Activated CD4-positive, alpha-beta T cell treated with anti-CD3 and anti-CD28 coated beads for 24 hours (primary cell): ENCODE data around the gene CCDC61.
A peak's percentile ranks its signal among the peaks of the same experiment; 100 is the strongest.

Experiments
- DNase-seq, 2 donors: peaks; one replicate each; pipeline ENCODE4 v3.0.0-alpha.2; 2020; ENCODE audit warnings: low read depth in 2 of 2

The CCDC61 gene, protein sequence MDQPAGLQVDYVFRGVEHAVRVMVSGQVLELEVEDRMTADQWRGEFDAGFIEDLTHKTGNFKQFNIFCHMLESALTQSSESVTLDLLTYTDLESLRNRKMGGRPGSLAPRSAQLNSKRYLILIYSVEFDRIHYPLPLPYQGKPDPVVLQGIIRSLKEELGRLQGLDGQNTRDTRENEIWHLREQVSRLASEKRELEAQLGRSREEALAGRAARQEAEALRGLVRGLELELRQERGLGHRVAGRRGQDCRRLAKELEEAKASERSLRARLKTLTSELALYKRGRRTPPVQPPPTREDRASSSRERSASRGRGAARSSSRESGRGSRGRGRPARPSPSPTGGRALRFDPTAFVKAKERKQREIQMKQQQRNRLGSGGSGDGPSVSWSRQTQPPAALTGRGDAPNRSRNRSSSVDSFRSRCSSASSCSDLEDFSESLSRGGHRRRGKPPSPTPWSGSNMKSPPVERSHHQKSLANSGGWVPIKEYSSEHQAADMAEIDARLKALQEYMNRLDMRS

DNA sequence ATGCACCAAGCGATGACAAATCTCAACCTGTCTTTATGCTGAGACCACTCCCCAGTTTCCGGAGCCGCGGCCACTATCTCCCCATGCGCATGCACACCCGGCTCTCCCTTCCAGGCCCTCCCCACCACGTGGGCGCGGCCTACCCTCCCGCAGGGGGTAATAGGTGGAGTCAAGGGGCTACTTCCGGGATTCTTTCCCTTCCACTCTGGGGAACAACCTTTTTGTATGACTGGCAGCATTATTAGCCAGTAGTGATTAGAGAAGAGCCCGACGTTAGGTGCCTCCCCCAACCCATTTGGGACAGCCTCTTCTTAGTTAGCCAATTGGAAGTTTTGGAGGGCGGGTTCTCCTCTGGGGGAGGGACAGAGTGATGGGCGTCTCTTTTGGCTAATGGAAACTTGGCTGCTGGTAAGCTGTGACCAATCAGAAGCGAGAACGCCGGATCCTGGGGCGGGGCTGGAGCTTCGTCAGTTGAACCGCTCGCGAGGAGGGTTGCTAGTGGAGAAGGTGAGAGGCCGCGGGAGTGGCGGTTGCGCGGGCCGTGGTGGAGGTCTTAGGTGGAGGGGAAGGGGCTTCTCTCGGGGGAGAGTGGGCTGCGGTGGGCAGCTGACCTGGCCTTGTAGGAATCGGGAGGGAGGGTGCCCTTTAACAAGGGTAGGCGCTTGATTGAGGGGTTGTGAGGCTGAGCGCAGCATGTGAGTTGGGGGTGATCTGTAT is at the start of gene CCDC61:
TSS of gene CCDC61 (plus strand) at position 470 of the 717 bp plus-strand sequence. CDS start 7,552 bp downstream, outside the sequence.
- peak; percentile 92 to 93 for DNase-seq

DNA sequence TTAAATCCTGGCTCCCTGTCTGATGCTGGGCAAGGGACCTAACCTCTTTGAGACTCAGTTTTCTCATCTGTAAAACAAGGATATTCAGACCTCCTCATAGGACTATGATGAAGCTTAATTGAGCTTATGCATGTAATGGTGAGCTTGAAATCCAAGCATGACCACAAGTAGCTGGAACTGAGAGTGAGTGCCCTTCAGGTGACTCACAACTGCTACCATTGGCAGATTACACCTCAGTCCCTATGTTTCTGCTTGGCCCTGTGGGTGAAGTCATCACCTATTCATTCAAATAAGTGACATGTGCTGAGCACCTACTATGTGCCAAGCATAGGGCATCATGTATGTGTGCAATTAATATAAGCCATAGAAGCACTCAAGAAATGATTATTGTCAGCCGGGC is 47.3 kb upstream of the CCDC61 start:
- DNase-seq = no peak

DNA sequence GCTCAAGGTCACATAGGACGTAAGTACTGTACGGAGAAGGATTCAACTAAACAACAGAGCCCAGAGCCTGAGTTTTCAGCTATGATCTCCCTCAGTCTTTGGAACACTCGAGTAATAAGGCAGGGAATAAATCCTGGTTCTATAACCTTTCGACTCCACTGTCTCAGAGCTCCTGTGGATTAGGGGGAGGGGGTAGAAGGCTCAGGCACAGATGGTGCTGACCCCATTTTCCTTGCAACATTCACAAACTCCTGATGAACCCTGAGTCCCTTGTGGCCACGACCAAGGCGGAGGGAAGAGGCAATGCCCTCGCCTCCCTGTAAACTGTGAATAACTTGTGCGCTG is 43.0 kb upstream of the CCDC61 start:
- DNase-seq = no peak

DNA sequence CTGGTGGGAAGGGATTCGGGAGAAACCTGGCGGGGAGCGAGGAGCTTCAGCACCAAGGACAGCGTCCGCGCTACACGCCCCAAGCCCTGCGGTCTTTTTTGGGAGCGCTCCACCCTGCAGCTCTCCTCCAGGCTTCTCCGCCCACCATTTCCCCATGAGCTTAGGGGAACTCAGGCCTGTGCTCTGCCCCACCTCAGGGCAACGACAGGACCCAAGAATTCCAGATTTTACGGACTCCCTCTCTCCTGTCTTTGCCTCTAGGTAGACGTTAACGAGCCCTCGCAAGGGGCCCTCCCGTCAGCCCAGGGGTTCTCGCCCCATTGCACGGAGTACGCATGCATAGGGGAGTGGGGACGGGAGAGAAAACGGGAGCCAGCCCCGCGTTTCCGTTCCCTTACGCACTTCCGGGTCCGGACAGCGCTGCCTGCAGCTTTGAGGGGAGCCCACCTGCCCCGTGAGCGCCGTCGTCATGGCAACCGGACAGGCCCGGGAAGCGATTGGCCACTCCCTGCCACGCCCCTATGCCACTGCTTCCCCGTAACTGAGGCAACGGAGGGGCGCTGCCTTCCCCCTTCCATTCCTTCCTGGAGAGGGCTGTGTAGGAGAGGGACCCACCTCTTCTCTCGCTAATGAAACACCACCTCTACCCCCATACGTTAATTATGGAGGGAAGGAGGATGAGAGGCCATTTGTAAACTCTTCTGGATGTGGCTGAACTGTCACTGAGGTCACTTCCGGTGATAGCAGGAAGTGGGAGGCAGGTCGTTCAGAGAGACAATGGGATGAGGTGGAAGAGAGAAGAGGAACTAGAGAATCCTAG is 42.4 kb upstream of the CCDC61 start:
- DNase-seq = peak in 1 of 2 donors; percentile 22

DNA sequence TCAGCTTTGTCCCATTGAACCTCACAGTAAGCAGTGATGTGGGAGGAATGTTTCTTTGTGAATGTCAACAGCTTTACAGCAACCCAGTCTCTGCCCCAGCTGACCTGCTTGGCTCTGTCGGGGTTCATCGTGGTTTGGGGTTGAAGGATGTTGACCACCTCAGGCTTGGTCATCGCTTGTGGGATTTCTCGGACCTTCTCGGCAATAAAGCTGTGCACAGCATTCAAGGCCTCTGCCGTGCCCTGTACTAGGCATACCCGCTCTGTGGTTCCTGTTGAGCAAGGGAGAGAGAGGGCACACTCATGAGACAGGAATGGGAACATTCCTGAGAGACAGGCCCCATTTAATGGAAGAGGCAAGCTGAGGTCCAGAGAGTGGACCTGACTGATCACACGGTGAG is 41.6 kb upstream of the CCDC61 start:
- DNase-seq = no peak

DNA sequence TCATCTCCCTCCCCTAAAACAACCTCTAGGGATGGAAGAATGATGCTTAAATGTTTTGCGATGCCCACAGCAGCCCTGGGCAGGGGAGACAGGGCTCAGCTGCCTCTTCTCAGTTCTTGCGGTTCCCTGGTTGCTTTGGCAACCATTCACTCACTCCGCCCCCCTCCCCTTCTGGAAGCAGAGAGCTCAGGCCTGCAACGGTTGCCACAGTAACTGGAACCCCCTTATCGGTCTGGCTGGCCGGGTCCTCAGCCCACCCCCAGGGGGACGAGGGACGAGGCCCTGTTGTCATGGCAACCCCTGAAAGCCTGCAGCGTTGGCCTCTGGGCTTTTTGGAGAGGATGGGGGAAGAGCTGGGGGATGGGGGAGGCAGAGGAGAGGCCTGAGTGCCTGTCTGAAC is 41.1 kb upstream of the CCDC61 start:
- no peak for DNase-seq

DNA sequence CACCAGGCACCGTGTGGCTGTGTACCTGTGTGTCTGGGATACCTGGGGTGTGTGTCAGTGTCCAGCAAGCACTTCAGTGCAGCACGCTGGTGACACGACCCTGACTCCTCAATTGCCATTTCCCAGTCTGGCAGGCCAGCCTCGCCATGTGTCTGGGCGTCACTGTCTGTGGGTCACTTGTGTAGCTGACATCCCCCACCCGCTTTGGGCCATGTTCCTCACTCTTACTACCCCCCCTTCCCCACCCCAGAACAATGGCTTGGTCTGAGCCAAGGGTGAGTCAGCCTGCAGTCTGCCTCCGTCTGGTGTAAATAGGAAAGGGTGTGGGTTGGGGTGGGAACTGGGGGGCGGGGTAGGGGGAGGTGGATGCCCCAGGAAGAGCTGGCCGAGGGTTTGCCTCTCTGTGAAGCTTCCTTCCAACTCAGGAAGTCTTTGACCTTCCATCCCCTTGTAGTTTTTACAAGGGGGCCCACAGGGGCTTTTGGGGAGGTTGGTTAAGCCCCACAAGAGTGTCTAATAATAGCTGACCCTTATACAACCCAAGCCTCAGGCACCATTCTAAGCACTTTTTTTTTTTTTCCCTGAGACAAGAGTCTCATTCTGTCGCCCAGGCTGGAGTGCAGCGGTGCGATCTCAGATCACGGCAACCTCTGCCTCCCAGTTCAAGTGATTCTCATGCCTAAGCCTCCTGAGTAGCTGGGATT is 39.2 kb upstream of the CCDC61 start:
- no peak for DNase-seq

DNA sequence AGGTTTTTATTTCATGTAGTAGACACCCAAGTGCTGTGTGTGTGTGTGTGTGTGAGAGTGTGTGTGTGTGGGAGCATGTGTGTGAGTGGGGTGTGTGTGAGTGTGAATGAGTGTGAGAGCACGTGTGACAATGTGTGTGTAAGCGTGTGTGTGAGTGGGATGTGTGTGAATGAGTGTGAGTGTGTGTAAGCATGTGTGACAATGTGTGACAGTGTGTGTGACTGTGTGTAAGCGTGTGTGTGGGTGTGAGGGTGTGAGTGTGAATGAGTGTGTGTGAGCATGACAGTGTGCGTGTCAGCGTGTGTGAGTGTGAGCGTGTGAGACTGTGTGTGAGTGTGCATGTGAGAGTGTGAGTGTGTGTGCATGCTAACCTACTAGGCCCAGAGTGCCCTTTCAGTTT is 36.9 kb upstream of the CCDC61 start:
- no peak for DNase-seq

DNA sequence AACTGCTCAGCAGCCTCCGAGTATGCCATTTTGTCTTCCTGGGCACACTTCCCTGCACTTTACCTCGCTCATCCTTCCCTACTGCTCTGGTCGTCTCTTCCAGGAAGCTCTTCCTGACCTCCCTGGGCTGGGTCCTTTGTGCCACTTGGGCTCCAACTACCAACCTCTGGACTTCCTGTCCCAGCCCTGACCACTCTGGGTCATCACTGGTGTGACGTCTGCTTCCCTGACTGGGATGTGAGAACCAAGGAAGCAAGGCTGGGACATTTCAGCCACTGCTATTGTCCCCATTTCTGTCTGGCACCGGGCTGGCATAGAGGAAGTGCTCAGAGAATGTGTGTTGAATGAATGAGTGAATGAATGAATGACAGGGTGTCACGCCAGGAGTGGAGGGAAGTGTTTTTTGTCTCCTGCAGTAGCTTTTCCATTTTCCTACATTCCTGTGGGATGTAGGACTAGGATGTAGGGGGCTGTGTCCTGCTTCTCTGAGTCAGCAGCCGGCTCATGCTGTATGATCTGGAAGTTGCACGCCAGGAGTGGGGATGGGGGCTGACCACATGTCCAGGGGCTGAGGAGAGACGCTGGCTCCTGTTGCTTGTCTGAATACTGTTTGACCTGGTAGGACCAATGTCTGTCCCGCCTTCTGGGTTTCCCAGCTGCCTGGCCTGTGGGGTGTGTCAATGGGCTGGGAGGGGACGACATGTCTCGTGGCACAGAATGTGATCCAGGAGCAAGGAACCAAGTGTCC is 36.3 kb upstream of the CCDC61 start:
- no peak for DNase-seq

DNA sequence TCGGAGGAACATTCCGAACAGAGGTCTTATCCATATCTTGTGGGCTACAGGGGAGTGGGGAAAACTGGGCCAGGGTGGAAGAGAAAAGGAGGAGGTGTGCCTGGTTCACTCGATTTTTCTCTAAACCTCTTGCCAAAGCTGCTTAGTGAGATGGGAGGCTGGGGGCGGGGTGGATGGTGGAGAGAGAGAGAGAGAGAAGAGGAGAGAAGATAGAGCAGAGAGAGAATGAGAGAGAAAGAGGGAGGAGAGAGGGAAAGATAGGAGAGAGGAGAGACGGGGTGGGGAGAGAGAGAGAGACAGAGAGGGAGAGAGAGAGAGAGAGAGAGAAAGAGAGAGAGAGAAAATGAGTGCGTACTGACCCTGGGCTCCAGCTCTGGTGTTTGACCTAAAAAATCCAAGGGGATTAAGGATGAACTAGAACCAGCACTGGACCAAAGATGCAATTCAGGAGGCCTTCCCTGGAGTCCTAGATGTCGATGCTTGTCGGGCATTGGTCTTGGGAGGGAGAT is 35.7 kb upstream of the CCDC61 start:
- no peak for DNase-seq

DNA sequence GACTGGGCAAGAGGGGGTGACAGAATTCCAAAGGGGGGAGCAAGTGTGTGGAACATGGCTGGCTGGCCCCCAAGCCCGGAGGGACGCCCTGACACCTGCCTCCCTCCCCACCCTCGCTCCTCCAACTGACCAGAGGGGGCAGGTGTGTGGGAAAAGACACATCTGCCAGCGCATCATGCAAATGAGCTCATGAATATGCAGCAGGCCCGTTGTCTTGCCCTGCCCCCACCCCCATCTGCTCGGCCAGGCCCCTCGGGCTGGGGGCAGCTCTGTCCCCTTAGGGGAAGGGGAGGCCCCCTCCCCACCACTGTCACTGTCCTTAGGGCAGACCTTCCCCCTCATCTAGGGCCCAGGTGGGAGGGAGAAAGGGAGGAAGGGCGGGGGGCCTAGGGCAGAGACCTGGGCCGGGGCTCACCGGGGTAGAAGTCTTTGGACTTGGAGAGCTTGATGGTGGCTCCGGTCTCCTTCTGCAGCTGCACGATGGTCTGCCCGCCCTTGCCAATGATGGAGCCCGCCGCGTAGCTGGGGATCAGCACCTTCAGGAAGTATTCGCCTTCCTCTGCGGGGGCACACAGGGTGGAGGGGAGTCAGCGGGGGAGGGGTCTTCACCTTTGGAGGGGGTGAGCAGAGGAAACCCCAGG is 34.6 kb upstream of the CCDC61 start:
- no peak for DNase-seq

DNA sequence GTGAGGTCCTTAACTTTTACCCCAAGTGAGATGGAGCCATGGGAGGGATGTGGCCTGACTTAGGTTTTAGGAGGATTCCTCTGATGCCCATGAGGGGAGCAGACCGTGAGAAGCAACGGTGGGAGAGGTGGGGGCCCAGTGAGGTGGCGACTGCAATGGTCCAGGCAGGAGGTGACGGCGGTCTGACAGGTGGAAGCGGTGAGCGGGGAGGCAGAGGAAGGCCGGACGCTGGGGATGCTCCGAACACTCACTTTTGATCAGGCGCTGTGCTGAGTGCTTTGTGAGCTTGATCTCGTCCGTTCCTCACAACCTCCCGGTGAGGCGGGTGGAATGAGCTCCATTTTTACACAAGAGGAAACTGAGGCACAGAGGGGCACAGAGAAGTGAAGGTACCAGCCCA is 33.2 kb upstream of the CCDC61 start:
- no peak for DNase-seq

DNA sequence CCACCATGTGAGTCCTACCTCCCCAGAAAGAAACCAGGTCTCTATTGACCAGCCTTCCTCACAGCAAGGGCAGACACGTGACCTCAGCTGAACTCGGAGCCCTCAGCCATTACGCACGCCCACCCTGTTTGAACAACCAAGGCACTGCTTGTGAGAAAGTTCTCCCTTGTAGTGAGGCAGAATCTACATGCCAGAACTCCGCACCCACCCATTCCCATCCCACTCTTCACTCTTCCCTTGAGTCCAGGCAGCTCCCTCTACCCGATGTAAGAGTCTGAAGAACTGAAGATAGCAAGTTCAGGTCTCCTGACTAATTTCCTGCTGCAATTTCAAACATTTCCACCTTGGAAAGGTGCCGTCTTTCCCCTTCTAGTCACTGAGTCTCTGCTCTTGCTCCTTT is 28.0 kb upstream of the CCDC61 start:
- DNase-seq = no peak

DNA sequence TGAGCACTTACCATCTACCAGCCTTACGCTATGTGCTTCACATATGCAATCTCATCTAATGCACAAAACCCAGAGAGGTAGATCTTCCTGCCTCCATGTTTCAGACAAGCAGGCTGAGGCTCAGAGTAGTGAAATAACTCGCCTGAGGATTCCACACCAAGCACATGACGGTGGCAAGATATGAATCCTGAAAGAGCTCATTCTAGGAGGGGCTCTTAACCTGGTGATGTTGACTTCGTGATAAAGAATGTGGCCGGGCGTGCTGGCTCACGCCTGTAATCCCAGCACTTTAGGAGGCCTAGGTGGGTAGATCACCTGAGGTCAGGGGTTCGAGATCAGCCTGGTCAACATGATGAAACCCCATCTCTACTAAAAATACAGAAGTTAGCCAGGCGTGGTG is 26.6 kb upstream of the CCDC61 start:
- DNase-seq = no peak

DNA sequence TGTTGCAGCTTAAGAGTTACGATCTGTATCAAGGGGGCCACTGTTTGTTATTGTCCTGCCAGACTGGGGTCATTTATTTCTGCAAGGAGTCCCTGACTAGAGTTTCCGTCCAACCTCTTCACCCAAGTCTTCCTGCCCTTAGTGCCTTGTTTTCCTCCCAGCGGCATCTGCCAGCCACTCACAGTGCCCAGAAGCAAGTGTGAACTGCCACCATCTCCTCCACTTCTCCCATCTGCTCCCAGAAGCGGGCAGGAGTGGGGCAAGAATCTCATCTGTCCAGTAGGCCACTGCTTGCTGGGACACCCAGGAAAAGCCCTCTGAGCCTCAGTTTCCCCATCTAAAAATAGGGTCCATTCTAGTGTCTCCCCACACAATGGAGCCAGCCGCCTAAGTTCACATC is 25.6 kb upstream of the CCDC61 start:
- no peak for DNase-seq

DNA sequence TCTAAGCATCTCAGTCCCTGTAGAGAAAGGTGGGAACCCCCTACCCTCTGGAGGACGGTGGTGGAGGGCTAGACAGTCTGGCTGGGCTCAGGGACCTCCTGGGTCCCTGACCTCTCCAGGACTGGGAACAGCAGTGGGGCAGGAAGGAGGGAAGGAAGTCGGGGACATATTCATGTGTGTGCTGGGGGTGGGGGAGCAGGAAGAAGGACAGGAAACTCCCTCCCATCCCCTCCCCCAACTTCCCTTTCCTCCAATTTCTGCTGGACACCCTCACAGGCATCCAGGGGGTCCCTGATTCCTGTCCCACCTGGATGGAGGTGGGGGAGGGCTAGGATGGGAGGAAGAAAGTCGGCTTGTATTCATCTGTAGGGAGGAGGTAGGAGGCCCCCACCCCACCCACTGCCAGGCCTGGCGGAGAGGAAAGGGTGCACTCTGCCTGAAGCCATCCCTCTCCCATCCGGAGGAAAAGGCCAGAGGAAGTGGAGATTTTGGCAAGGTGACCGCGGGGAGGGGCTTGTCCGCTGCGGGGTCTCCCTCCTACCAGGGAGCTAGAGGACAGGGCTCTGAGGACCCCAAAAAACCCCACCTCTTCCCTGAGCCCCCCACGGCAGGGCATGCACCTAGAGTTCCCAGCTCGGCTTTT is 23.9 kb upstream of the CCDC61 start:
- DNase-seq = no peak

DNA sequence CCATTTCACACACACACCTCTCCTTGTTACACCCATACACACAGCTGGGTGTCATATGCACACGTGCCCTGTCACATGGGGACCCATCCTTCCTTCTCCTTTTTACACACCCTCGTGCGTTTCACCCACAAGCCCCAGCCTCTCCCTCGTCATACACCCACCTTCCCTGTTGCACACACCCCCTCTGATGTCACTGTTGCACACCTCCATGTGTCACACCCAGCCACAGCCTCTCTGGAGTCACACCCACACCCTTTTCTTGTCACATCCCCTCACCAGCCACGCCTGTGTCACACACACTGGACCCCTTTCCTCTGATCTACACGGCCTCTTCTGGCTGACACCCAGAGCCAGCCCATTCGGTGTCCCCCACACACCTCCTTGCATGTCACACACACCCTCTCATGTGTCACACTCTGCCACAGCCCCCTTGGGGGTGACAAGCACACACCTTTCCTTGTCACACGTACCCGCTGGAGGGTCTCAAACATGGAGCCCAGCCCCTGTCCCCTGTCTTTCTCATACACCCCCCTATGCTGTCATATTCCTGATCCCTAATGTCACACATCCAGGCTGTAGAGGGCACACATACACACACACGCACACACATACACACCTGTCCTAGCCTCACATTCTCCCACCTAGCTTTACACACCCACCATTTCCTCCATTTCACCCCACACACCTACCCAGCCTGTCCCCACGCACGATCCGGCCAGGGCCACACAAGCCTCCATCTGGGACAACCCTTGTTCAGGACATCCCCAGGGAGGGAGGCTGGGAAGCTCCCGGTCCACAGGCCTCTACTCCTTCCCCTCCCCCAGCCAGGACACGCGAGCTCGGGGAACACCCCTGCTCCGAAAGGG is 23.0 kb upstream of the CCDC61 start:
- no peak for DNase-seq

DNA sequence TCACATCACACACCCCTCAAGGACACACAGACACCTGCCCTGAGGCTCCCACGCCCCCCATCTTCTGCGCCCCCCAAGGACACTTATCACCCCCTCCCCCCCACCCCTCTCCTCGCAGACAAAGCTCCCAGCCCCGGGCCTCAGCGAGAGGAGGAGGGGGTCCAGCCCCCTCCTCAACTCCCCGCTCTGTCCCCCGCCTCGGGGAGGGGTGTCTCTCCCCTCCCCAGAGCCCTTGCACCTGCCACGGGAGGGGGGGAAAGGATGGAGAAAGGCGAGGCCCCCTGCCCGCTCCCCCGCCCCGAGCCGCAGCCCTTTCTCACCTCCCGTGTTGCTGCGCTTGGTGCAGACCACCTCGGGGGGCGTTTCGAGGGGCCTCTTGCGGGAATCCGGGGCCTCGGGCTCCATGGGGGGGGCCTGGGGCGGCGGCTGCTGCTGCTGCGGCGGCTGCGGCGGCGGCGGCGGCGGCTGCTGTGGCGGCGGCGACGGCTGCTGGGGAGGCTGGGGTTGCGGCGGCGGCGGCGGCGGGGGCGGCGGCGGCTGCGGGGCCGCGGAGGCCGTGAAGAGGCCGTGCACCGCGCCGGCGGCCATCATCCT is 22.2 kb upstream of the CCDC61 start:
- DNase-seq = no peak
